DMS79 treated with DMSO at 0.1 percent for 48 hours (cell line): ENCODE measurements around the gene RGS12.

ENCODE experiments used
- DNase-seq: peaks from one replicate; lab custom pipeline; 2025; lab: John Stamatoyannopoulos, UW

RGS12 gene

DNA sequence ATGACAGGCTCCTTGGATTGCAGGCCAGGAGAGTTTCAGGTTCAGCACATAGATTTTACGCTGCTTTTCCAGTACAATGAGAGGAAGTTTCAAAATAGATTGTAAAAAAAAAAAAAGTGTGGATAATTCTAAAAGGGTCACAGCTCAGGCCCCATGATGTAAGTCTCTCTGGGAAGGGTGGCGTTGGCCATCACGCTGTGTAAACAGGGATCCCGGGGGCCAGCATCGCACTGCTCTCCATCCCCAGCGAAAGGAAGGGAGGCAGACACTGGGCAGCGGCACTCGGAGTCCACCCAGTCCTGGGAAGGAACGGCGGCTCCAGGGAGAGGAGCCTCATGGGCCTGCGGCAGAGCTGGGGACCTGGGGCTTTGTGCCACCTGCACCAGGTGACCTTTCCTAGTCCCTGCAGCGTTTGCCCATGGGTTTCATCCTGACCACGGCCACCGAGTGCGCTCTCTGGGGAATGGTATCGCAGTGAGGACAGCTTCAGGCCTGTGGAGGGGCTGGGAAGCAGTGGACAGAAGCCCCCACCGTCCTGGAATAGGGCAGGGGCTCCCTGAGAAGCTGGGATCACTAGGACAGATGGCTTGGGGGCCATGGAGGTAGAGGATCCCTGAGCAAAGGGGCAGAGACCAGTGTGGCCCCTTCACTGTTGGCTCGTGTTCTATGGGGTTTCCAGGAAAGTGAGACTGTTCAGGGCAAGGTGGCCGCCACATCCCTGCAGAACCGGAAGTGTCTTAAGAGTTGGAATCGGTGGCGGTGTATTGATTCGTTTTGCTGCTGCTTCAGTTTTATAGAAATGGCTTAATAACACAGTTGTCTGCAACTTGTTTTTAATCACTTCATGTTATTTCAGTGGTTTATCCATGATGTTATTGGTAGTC lies 38.9 kb downstream of the RGS12 start:
- no peak for DNase-seq

DNA sequence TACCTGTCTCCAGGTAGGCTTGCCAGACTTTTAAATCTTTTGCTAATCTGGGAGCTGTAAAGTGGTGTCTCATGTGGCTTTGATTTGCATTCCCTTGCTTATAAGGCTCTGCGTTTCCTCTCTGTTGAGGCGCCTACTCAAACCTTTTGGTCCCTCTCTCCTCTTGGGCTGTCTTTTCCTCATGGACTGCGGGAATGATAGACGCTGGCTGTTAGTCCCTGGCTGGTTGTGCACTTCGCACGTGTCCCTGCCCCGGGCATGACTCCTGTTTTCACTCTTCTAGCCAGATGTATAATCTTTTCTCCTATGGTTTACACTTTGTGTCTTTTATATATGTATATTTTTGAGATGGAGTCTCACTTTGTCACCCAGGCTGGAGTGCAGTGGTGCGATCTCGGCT lies 39.7 kb downstream of the RGS12 start:
- DNase-seq: no peak

DNA sequence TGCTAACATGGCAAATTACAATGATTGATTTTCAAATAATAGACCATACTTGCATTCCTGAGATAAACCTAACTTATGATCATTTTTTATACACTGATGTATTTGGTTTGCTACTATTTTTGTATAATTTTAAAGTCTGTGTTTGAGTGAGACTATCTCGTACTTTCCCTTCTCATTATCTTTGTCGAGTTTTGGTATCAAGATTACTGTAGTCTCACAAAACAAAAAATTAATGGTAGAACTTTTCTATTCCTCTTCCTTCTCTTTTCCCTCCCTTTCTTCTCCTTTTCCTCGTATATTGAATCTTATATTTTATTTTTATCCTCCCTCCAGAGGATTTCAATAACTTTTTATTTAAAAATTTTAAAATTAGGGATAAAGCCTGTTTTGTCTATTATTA lies 41.5 kb downstream of the RGS12 start:
- no peak for DNase-seq

DNA sequence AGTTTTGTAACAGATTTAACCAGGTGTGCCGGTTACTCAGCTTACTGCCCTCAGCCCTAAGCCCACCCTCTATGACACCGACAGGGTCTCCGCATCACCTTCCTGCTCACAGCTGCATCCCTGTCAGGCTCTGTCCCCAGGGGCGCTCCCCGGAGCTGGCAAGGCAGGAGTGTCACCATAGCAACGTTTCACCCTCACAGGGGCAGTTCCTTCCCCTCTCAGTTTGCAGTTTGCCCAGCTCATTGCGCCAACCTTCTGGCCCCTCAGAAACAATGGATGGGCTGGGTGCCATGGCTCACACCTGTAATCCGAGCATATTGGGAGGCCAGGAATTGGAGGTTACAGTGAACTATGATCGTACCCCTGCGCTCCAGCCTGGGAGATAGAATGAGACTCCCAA lies 42.6 kb downstream of the RGS12 start:
- DNase-seq: peak; percentile 35

DNA sequence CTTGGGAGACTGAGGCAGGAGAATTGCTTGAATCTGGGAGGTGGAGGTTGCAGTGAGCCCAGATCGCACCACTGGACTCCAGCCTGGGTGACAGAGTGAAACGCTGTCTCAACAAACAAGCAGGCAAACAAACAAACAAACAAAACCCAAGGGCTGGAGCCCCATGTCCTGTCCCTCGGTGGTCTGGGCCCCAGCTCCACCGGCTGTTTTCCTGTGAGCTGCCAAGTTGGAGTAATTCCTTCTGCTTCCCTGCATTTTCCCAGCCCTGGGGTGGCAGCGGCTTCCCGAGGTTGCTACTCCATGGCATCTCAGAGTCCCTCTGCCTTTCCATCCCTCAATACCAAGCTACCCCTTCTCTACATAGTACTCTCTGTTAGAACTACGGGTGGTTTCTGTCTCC lies 43.2 kb downstream of the RGS12 start:
- DNase-seq: no peak

DNA sequence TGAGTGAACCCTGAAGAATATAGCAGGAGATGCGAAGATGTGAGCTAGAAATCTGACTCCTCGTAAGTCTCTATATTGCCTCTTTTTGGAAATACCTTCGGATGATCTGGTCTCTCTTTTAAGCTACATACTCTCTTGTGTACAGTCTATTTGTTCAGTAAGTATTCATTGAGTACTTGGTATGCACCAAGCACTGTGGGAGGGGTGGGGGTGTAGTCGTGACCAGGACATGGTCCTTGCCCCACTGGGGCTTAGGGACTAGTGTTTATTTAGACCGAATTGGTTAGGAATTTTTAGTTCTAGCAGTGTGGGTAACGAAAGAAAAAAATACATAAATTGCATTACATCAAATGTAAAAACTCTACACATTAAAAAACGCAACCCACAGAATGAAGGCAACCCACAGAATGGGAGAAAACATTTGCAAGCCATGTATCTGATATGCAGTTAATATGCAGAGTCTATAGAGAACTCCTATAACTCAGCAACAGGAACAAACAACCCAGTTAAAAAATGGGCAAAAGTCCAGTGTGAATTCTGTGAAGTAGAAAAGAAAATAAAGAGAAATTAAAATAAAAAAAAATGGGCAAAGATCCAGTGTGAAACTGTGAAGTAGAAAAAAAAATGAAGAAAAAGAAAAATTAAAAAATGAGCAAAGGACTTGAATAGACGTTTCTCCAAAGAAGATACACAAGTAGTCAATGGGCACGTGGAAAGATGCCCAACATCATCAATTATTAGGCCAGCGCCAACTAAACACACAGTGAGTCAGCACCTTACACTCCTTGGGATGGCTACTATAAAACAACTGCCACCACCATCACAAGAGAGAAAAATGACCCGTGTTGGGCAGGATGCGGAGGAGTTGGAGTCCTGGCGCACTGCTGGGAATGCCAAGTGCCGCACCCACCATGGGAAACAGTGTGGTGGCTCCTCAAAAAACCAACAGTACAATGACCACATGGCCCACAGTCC lies 43.8 kb downstream of the RGS12 start:
- DNase-seq: no peak

DNA sequence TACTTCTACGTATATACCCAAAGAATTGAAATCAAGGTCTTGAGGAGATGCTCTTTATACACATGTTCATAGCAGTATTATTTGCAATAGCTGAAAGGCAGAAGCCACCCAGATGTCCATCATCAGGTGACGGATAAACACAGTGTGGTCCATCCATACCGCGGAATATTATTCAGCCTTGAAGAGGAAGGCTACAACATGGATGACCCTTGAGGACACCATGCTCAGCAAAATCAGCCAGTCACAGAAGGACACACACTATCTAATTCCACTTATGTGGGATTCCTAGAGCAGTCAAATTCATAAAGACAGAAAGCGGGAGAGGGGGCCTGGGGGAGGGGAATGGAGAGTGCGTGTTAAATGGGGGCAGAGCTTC lies 44.5 kb downstream of the RGS12 start:
- no peak for DNase-seq

DNA sequence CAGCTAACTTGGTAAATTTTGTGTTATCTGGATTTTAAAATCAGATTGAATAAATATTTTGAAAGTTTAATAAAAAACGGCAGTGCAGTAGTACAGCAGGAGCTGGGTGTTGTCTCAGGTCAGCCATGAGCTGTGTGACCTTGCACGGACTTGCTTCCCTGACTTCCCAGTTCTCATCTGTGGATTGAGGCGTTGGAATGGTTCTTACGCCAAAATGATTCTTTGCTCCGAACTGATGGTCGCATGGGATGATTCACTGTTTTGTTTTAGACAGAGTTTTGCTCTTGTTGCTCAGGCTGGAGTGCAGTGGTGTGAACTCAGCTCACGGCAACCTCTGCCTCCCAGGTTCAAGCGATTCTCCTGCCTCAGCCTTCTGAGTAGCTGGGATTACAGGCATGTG lies 45.0 kb downstream of the RGS12 start:
- no peak for DNase-seq

DNA sequence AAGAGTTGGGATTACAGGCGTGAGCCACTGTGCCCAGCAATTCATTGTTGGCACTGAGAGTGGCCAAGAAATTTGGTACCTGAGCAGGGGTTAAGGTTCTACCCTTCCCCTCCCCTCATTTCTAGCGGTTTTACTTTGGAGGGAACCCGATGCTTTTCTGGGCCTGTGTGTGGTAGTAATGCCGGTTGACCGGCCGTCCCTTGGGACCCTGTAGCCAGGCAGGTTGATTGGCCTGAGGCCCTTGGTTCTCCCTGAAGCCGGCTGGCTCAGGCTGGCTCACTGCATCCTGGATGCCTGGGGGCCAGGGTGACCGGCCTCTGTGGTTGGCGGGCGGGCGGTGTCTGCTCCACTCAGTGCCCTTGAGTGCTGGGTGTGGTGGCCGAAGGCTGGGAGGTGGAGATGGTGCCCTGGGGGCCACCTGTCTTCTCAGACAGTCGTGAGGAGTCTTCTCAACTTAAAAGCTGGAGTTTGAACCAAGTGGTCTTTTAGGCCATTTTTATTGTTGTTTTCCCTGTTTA lies 45.6 kb downstream of the RGS12 start:
- DNase-seq: no peak

DNA sequence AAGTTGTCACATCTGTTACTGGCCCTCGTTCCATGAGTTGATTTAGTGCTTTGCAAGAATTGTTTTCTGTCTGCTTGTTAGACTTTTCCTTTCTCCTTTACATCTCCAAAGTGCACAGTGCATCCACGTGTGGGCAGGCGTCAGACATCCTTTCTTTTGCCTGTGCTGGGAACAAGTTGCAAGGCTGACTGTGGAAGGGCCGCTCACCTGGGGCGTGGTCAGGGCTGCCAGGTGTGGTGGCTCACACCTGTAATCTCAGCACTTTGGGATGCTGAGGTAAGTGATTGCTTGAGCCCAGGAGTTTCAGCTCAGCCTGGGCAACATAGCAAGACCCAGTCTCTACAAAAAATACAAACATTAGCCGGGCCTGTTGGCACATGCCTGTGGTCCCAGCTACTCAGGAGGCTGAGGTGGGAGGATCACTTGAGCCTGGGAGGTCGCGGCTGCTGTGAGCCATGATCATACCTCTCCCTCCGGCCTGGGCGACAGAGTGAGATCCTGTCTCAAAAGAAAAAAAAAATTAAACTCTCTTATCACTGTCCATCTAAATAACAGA lies 46.2 kb downstream of the RGS12 start:
- no peak for DNase-seq

DNA sequence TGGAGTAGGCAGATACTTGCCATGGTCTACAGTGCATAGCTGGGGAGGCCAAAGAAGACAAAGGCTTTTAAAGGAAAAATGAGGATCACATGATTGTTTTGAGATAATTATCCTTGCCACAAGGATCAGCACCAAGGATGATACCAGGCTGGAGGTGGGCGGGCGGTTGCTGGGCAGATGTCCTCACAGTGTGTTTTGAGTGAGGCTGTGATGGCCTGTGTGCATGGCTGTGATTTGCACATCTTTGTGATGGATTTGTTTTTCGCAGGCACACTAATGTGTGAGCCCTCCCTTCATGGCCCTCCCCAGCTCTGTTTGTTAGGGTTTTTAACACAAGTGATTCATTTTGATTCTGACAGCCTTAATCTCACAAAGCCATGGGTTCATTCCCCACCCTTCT lies 46.8 kb downstream of the RGS12 start:
- no peak for DNase-seq

DNA sequence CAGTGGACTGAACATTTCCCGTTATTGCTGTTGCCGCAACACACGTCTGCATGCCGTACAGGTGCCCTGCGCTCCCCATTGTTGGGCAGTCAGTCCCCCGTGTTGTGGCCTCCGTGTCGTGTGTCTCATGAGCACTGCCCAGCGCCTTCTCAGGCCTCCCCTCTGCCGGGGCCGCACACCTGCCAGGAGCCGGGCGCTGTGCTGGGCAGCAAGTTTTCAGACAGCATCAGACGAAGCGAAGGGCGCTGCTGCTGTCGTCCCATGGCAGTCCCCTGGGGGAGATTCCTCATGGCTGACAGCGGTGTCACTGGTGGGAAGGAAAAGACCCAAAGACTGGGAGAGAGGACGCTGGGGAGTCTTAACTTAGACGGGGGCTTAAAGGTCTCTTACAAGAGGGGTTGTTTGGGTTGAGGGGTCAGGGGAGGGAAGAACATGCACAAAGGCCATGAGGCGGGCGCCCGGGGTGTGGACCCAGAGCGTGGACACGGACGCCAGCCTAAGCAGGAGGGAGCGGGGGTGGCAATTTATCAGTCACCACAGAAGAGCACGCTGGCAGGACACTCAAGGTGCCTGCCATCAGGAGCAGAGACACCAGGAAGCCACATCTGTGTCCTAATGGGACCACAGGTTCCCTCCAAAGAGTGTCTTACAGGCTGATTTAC lies 47.3 kb downstream of the RGS12 start:
- no peak for DNase-seq

DNA sequence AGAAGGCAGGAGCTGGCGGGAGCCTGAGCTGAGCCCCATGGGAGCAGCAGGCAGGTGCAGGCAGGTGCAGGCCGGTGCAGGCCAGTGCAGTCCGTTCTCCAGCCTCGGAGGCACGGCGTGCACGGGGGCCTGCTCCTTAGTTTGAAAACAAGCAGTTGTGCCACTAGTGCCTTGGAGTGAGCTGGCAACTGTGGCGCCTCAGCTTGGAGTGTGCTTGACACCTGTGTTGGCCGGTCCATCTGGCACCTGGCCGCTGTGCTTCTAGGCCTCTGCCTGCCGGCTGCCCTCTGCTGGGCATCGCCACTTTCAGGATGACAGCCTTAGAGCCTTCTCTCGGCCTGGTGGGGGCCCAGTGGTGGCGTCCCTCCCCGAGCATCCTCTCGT lies 47.9 kb downstream of the RGS12 start:
- DNase-seq: peak; percentile 55

DNA sequence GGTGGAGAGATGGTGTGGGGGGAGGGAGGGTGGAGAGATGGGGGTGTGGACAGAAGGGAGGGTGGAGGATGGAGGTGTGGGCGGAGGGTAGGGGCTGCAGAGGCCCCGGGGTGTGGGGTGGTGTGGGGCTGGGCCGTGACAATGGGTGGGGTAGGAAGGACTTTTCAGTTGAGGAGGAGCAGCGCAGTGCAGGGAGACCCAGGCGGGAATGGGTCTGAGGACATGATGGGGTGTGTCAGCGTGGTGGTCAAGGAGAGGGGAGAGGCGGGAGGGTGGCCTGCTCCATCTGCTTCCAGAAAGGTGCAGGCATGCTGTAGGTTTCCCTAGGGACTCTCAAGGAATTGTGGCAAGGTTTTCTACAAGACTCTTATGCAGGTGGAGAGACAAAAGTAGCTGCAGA lies 48.9 kb downstream of the RGS12 start:
- peak; percentile 23 for DNase-seq

DNA sequence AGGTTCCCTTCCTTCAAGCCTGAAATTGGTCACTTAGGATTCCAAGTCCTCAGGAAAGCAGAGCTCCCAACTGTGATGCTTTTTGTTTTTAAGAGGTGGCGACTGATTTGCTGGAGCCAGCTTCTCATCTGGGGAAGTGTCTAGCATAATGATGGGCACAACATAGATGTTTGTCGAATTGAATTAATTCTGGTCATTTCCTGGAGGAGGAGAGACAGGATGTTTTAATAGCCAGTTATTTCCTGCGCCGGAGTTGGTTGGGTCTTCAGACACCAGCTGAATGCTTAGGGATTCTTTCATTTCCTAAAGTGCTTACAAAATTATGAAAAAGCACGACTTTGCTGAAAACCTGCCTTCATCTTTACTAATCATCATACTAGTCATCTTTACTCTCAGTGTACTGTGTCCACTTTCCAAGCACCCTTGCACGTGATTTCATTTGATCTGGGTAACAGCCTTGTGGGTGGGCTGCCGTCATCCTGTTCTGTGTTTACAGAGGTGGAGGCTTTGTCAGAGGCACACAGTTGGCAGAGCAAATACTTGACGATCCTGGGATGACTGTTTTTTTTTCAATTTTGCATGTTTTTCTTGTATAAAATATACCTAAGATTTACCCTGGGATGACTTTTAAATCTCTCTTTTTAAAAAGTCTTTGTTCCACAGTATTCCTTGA lies 49.5 kb downstream of the RGS12 start:
- peak; percentile 20 for DNase-seq
